Subcutaneous adipose tissue (tissue), 4 donors: ENCODE data around the gene ABI1. TPM values are rescaled to one million over a fixed set of nuclear protein-coding genes. Genes with fewer than 3 reads are reported as not detected.

Source experiments
- total RNA-seq, 4 donors: library from RNA; depleted of rRNA; stranded (reverse); fragments of >200 nt; gene quantifications; one replicate each; pipeline ENCODE4 v1.1.0, GENCODE V29; 2016
- TF ChIP-seq, protein P1 (sequence below): fragments of 450-650 bp; IDR thresholded peaks from one replicate; pipeline ENCODE4 v1.5.1; 2016; ENCODE audit warnings: low read depth, mild to moderate bottlenecking, control low read depth, antibody characterized with exemption, moderate library complexity

The ABI1 gene
- total RNA-seq, 4 donors from 2014 or later, result 38.2 to 65.4 (median 48.1) TPM

DNA sequence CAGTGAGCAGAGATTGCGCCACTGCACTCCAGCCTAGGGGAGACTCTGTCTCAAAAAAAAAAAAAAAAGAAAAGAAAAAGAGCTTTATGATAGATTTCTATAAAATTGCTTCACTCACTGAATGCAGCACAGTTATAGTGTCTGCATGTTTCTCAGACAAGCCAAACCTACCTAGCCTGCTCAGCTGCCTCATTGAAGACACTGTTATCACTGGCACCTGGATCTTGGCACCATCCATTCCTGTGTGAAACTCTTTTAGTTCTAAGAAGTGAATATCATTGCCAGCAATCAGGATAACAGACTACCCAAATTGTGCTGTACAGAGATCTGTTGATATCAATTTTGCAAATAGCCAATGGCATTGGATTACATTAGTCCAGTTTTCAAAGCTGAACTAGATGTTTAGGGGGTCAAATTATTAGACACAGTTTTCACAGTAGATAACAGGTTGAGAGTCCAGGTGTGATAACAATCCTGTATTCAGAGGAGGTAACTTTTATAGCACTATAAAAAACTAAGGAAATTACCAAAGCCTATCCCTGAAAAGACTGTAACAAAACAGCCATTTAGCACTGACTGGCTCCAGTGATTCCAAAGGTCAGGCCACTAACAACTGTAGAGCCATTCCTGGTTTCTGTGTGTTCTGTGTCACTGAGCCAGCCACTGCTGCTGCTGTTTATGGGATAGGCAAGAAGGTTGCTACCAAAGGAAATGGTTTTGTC lies 146.2 kb downstream of the ABI1 start:
- TF ChIP-seq, protein P1, sequence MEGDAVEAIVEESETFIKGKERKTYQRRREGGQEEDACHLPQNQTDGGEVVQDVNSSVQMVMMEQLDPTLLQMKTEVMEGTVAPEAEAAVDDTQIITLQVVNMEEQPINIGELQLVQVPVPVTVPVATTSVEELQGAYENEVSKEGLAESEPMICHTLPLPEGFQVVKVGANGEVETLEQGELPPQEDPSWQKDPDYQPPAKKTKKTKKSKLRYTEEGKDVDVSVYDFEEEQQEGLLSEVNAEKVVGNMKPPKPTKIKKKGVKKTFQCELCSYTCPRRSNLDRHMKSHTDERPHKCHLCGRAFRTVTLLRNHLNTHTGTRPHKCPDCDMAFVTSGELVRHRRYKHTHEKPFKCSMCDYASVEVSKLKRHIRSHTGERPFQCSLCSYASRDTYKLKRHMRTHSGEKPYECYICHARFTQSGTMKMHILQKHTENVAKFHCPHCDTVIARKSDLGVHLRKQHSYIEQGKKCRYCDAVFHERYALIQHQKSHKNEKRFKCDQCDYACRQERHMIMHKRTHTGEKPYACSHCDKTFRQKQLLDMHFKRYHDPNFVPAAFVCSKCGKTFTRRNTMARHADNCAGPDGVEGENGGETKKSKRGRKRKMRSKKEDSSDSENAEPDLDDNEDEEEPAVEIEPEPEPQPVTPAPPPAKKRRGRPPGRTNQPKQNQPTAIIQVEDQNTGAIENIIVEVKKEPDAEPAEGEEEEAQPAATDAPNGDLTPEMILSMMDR, result no peak

DNA sequence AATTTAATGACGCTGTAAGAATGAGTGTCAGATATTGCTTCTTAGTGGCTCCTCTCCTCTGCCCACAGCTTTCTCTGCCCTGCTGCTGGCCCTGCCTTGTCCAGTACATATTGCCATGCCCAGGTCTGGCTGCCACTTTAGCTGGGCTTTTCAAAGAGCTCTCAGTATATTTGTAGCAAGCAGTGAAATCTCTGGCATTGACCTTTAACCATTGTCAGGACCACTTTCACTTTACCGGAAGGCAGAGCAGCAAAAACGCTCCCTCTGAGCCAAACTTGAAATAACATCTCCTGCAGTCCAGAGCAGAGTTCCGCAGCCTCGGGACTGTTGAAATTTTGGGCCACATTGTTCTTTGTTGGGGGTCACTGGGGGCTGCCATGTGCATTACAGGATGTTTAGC lies 149.4 kb downstream of the ABI1 start:
- TF ChIP-seq, protein P1, result no peak

DNA sequence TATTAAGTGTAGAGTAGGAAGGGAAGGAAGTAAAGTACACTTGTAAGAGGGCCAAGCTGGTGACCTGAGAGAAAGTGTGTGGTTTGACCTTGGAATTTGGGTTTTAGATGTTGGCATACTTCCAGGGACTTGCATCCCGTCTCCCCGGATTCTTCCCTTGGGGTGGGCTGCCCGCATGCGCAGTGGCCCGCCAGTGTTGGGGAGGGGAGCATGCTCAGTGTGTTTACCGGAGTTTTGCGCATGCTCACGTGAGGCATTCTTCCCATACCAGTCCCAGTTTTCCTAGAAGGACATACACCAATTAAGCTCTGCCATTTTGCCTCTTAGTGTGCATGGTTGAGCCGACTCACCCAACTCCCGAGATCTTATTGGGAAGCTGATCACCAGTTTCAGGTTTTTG lies 153.8 kb downstream of the ABI1 start:
- TF ChIP-seq, protein P1, result no peak

DNA sequence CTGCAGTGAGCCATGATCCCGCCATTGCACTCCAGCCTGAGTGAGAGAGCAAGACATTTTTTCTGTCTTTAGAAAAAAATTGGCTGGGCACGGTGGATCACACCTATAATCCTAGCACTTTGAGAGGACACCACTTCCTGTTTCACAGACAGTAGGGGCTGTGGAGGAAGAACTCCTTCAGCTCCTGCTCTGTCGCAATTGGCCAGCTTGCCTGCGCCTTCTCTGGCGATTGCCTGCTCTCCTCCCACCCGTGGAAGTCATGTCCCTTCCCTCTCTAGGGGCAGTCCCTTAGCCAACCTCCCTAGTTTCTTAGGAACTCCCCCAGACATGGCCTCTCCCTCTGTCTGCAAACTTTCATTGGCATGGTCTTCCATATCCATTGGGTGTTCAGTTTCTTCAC lies 154.6 kb downstream of the ABI1 start:
- TF ChIP-seq, protein P1, result no peak

DNA sequence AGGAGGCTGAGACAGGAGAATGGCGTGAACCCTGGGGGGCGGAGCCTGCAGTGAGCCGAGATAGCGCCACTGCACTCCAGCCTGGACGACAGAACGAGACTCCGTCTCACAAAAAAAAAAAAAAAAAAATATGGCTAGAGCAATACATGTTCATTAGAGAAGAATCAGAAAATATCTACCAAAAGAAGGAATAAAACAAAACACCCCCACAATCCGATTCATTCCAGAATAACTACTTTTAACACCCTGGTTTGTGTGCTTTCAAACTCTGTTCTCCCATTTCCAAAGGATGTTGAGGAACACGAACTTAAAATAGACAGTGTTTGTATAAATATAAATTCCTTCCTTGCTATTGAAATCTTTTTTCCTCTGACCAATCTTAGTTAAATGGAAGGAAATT lies 156.8 kb downstream of the ABI1 start:
- TF ChIP-seq, protein P1, result no peak

DNA sequence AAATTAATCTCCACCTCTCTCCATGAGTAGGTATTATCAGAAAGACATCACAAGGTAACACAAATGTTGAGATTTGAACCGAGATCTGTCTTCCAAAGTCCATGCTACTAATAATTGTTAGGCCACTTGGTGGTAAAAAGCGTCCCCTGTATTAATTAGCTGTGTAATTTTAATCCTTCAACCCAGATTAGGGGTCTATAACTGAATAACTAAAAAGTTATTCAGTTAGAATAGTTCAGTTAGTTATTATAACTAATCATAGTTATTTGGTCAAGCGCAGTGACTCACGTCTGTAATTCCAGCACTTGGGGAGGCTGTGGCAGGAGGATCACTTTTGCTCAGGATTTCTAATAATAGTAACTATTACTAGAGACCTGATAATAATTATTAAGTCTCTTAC lies 157.7 kb downstream of the ABI1 start:
- TF ChIP-seq, protein P1, result no peak

DNA sequence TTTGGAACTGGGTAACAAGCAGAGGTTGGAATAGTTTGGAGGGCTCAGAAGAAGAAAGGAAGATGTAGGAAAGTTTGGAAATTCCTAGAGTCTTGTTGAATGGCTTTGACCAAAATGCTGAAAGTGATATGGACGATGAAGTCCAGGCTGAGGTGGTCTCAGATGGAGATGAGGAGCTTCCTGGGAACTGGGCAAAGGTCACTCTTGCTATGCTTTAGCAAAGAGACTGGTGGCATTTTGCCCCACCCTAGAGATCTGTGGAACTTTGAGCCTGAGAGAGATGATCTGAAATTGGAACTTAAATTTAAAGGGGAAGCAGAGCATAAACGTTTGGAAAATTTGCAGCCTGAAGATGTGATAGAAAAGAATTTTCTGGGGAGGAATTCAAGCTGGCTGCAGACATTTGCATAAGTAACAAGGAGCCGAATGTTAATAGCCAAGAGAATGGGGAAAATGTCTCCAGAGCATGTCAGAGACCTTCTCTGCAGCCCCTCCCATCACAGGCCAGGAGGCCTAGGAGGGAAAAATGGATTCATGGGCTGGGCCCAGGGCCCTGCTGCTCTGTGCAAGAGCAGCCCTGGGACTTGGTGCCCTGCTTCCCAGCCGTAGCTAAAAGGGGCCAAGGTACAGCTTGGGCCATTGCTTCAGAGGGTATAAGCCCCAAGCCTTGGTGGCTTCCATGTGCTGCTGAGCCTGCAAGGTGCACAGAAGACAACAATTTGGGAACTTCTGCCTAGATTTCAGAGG lies 159.7 kb downstream of the ABI1 start:
- TF ChIP-seq, protein P1, result no peak
